ENCODE results near the gene PDE7B.

Gene PDE7B

GRCh38 chr6:135906972-135907465, 55.5 kb downstream of the PDE7B start:
- no peak overlapping the region for H3K4me3 ChIP-seq (ENCODE audit: low read depth, low read length)
- peak; percentile 29 for TF ChIP-seq CTCF (conservative IDR thresholded peaks at IDR 0.05; ENCODE audit: low read depth, low read length)
- no peak for DNase-seq (ENCODE audit: low read depth)

GRCh38 chr6:135909737-135910387, 58.4 kb downstream of the PDE7B start:
- H3K4me3 ChIP-seq (ENCODE audit: low read depth, low read length): no peak overlapping the region
- peak; percentile 71 for TF ChIP-seq CTCF (conservative IDR thresholded peaks at IDR 0.05; ENCODE audit: low read depth, low read length)
- peak; percentile 79 for DNase-seq (ENCODE audit: low read depth)

- no peak overlapping the region for H3K4me3 ChIP-seq (ENCODE audit: low read depth, low read length)
- TF ChIP-seq CTCF (conservative IDR thresholded peaks at IDR 0.05; ENCODE audit: low read depth, low read length): no peak
- no peak for DNase-seq (ENCODE audit: low read depth)
Observed at GRCh38 chr6:135910790-135911618, 59.5 kb downstream of the PDE7B start.

DNA sequence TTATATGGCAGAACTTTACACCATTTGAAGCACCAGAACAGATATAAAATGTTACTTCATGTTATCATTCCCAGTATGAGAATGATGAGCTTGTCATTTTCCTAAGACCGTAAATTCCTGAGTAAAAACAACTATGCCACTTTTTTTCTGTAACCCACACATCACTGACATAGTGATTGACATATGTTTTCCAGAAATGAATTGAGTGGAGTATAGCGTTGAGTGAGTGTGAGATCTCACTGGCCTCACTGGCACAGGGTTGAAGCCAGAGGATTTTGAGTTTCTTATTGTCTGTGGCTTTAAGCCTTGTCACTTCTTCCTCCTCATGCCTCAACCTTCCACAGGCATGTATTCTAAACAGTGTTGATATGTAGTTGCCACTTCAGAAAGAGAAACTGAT, 62.3 kb downstream of the PDE7B start:
- TF ChIP-seq CTCF (conservative IDR thresholded peaks at IDR 0.05; ENCODE audit: low read depth, low read length): no peak
- no peak overlapping the region for H3K4me3 ChIP-seq (ENCODE audit: low read depth, low read length)
- DNase-seq (ENCODE audit: low read depth): no peak

GRCh38 chr6:135919026-135919425, 67.5 kb downstream of the PDE7B start:
- no peak for DNase-seq (ENCODE audit: low read depth)
- TF ChIP-seq CTCF (conservative IDR thresholded peaks at IDR 0.05; ENCODE audit: low read depth, low read length): no peak
- H3K4me3 ChIP-seq (ENCODE audit: low read depth, low read length): no peak overlapping the region

DNA sequence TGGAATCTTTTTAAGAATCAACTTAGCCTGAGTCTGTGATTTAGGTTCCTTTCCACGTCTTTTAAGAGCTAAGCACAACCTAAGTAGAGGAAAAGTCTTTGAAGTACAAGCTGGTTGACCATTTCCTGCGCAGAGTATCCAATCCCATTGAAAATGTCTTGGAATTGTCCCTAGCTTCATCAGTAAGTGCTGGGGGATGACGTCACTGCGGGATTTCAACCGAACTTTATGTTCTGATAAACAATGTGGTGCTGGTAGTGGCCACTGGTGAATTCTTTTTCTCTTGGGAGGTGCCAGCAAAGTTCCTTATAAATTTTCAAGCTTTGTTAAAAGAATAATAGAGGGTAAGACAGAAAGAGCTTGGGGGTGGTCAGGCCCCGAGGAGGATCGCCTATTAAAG, 69.2 kb downstream of the PDE7B start:
- no peak for DNase-seq (ENCODE audit: low read depth)
- TF ChIP-seq CTCF (conservative IDR thresholded peaks at IDR 0.05; ENCODE audit: low read depth, low read length): no peak
- H3K4me3 ChIP-seq (ENCODE audit: low read depth, low read length): no peak overlapping the region
